NCI-H345 treated with DMSO at 0.1 percent for 48 hours (cell line): Measurements from ENCODE around the gene KRT74.

Experiments
- DNase-seq: peaks from one replicate; lab custom pipeline; 2025; ENCODE audit not compliant: unreplicated experiment; lab: John Stamatoyannopoulos, UW

KRT74 gene

GRCh38 chr12:52573743-52574142 lies at the start of gene KRT74:
KRT74 (minus strand) TSS chr12:52573843; CDS start chr12:52573777, 66 bp downstream.
- no peak for DNase-seq

- no peak for DNase-seq
Observed at GRCh38 chr12:52622349-52622748, 48.7 kb upstream of the KRT74 start.

- no peak for DNase-seq
Observed at GRCh38 chr12:52618866-52619265, 45.2 kb upstream of the KRT74 start.

- DNase-seq, result no peak
Observed at GRCh38 chr12:52618216-52618615, 44.6 kb upstream of the KRT74 start, which contains the start of gene KRT73. KRT73 (minus strand) TSS chr12:52618559; CDS start chr12:52618524, 35 bp downstream.

DNA sequence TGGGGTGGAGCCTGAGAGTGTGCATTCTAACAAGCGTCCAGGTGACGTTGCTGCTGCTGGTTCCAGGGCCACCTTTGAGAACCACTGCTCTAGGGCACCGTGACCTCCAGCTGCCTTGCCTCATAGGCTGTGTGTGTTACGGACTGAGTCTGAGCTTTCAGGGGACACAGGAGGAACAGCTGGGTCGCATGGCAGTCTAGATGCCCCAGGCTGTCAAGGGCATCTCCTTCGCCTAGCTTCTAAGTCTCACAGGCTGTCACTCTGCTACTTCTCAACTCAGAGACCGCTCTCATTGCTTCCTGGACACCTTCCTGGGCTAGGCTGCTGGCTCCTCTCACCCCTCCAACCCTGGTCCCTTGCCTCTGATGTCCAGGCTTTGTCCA lies 43.8 kb upstream of the KRT74 start:
- DNase-seq, result no peak

- no peak for DNase-seq
Observed at GRCh38 chr12:52616680-52617402, 43.2 kb upstream of the KRT74 start.

DNA sequence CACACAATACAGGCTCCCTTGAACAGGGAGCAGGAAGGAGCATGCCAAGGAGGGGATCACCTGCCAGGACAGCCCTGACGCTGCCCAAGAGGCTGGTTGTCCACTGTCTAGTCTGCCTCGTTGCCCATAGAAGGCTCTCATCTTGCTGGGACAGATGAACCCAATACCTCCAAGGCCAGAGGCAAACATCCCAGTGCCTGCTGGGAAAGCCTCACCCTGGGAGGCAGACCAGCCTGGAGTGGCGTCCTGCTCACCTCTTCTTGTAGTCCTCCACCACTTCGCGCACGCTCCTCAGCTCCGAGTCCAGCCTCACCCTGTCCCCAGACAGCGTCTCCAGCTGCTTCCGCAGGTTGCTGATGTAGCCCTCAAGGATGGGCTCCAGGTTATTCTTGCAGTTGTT lies 42.3 kb upstream of the KRT74 start:
- no peak for DNase-seq

DNA sequence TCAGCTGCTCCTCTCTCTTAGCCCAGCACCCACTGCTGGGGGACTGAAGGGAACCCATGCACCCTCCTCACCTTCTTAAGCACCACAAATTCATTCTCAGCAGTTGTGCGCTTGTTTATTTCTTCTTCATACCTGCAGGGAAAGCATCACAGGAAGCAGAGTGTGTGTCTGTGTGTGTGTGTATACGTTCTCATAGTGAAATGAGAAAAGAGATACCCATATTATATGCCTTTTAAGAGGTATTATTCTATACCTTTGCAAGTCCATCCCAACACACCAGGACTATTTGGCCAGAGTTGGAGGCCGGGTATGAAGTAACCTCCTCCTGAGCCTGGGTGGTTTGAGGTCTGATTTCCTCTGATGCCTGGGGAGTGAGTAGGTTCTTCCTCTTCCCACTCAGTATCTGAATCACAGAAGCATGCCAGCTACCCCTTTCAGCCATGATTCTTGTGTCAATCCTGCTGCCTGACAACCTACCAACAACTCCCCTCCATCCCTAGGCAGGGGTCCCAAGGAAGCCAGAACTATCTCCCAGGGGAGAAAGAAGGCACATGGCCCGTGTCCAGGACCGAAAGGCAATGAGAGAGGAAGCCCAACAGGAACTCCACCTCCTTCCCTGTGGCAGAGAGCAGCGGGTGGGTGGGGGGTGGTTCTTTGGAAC lies 41.7 kb upstream of the KRT74 start:
- DNase-seq, result no peak

GRCh38 chr12:52614381-52615207 lies 41.0 kb upstream of the KRT74 start:
- DNase-seq, result no peak

- no peak for DNase-seq
Observed at GRCh38 chr12:52613384-52614030, 39.9 kb upstream of the KRT74 start.

GRCh38 chr12:52612431-52613383 lies 39.1 kb upstream of the KRT74 start:
- no peak for DNase-seq

DNA sequence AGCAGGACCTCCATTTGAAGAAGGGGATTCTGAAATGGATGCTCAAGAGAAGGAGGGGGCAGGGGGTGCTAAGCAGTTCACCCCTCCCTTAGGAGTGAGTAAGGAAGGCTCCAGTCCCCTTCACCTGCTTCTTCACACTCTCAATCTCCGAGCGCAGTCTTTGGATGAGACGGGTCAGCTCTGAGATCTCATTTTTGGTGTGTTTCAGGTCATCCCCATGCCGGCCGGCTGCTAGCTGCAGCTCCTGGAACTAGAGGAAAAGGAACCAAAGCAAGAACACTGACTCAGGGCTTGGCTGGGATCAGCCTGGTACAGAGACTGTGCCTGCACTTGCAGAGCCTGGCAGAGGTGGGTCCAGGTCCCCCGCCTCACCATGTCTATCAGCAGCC lies 37.4 kb upstream of the KRT74 start:
- no peak for DNase-seq

- DNase-seq, result no peak
Observed at GRCh38 chr12:52608826-52609630, 35.4 kb upstream of the KRT74 start.

- no peak for DNase-seq
Observed at GRCh38 chr12:52608161-52608560, 34.5 kb upstream of the KRT74 start.

DNA sequence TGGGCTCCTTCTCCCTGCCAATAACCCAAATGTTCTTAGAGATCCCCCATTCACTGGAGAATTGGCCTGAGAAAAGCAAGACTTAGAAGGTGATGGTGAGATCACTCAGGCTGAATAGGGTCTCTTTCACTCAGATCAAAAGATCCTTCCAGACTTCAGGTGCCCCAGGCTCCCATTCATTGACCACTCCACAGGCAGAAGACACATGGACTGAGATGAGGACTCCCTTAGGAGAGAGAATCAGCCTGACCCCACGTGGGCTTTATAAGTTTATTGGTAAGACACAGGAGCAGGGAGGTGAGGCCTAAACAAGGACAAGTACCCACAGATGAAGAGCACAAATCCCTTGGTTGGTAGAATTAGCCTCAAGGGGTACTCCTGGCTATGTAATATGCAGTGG lies 33.7 kb upstream of the KRT74 start:
- DNase-seq, result no peak

DNA sequence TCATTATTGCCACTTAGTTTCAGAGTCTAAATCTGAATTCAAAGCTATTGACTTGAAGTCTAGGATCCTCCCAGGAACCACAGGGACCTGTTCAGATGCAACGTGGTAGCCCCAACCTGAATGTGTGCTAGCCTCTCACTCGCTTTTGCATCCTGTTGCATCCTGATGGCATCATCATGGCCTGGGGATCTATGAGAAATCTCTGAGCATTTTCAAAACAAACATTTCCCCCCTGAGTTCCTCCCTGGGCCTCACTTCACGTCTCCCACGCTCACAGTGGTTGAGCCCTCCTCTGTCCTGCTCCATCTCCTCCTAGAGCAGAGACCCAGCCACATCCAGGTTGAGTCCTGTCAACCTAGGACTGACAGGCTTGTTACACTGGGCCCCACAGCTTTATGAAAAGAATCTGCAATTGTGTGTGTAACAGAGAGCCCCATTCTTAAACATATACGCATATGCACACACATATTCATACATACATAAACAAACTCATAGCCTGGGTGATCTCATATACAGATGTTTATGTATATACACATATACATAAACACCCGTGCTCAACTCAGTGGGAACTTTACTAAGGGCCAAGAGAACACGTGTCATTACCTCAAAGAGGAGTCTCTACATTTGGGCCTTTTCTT lies 33.1 kb upstream of the KRT74 start:
- no peak for DNase-seq

DNA sequence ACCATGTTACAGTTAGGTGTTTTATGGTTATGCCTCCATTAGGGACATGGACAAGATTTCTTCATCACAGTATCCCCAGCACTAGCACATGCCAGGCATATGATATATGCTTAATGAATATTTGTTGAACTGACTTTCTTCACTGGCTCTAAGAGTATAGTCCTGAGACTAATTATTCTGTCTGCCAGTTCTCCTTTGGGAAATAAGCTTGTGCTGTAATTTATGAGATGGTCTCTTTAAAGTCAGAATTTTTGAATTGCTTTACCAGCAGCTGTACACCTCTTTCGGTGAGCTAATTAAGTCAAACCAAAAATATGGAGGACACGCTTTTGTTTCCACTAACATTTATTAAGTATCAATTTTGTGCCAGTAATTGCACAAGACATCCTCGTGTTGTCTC lies 32.5 kb upstream of the KRT74 start:
- no peak for DNase-seq

DNA sequence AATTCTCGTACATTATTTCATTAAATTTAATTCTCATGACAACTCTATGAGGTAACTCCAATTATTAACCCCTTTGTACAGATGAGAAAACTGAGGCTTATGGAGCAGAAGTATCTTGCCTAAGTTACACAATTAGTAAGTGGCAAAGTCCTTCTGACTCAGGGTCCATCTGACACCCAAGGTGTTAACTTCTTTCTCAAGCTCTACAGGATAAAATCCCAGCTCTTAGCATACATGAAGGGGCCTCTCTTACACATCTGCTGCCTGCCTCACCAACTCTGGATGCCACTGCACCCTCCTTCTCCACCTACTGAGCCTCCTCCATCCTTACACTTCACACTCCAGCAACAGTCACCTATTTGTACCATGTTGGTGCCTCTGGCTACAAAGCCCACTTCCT lies 31.9 kb upstream of the KRT74 start:
- no peak for DNase-seq

GRCh38 chr12:52604859-52605258 lies 31.2 kb upstream of the KRT74 start:
- no peak for DNase-seq
